HG03039 (cell line): ENCODE data around the gene PTBP1.

ENCODE experiments used
- ATAC-seq: cut with Tn5 transposase; IDR thresholded peaks from one replicate; pipeline ENCODE4 v1.9.1; 2021; ENCODE audit warnings: mild to moderate bottlenecking, moderate library complexity; ENCODE audit not compliant: unreplicated experiment

The PTBP1 gene

DNA sequence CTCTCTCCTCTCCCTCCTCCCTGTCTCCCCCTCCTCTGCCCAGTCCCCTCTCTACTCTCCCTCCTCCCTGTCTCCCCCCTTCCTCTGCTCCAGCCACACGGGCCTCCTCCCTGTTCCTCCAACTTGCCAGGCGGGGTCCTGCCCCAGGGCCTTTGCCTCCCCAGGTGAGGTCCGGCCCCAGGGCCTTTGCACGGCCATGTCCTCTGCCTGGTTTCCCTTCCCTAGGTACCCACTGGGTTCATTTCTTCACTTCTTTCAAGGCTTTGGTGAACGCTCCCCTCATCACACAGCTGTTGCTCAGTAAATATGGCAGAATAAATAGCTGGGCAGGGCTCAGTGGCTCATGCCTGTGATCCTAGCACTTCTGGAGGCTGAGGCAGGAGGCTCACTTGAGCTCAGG, 25.2 kb upstream of the PTBP1 start:
- ATAC-seq, result no peak

DNA sequence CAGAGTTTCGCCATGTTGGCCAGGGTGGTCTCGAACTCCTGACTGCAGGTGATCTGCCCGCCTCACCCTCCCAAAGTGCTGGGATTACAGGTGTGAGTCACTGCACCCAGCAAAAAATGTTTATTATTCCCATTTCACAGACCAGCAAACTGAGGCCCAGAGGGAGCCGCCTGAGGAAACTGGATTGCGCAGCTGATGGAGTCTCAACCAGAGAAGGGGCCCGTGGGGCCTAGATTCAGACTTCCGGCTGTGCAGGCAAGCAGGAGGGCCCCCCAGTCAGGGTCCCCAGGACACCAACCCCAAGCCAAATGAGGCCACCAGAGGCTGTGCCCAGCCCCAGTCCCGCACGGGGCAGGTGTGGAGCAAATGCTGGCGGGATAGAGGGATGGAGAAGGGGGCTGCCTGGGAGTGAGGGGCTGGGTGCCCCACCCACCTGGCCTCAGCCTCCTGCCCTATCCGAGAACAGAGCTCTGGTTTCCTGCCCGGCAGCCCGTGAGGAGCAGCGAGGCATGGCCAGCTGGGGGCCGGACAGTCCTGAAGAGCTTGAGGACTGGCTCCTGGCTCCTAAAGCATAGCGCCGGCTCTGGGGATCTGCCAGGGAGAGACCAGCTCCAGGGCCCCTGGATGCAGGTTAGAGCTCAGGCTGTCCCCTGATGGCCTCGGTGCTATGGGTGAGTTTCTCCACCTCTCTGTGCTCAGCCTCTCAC, 24.4 kb upstream of the PTBP1 start:
- no peak for ATAC-seq

DNA sequence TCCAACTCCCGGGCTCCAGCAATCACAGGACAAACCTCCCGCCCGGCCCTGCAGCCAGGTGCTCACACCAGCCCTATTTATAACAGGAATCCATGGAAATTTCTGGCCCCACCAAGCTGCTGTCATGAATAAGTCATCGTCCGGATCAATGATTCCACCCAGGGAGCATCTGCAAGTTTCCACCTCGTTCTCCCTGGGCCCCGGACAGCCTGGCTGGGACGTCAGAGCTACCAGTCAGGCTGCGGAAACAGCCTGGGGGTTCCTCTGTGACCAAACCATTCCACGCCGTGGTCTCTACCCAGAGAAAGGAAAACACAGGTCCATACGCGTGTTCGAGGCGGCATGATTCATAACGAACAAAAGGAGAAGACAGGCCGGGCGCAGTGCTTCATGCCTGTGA, 20.7 kb upstream of the PTBP1 start:
- no peak for ATAC-seq

DNA sequence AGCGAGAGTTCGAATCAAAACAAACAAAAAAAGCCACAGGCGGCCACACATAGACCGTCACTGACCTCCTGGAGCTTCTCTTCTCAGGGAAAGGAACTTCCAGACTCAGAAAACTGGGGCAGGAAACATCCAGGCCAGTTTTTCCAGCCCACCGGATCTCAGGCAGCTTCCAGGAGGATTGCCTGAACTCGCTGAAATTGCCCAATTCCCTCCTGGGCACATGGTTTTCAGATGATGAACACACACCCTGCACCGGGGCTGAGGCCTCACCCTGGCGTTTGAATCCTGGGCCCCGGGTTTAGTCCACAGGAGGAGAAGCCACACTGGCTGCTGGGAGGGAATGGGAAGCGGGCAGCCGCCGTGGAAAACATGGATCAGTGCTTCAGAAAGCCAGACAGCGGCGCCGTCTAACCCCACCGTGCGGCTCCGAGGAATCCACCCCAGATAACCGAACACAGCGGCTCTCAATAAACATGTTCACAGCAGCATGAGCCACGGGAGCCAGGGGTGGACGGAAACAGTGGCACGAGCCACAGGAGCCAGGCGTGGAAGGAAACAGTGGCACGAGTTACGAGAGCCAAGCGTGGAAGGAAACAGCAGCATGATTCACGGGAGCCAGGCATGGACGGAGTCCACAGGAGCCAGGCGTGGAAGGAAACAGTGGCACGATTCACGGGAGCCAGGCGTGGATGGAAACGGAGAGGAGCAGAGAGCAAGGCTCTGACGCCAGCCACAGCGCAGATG, 18.2 kb upstream of the PTBP1 start:
- ATAC-seq, result no peak

DNA sequence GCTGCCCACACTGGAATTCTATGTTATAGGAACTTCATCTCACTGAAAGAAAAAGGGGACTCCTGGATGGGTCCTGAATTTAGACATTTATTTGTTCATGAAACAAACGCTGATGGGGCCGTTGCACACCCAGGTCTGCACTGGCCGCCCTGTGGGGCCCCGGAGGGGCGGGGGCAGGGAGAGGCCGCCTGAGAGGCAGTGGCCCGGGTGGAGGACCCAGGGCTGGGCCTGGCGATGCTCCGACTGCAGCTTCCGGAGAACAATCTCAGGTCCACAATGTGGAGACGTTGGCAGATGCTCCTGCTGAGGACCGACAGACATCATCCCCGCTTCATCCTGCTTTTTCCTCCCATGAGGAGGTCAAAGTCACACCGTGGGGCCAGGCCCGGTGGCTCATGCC, 16.3 kb upstream of the PTBP1 start:
- no peak for ATAC-seq

DNA sequence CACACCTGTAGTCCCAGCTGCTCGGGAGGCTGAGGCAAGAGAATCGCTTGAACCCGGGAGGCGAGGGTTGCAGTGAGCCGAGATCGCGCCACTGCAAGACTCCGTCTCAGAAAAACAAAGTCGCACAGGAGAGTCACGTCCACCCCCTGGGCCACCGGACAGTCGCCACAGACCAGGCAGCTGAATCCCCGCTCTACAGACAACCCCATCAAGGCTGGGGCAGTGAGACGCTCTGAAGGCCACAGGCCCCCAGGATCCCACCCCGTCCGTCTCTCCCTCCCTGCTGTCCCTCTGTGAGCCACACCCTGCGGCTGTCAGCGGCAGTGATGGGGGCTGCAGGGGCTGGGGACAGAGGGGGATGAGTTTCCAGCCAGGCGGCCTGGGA, 15.5 kb upstream of the PTBP1 start:
- no peak for ATAC-seq

DNA sequence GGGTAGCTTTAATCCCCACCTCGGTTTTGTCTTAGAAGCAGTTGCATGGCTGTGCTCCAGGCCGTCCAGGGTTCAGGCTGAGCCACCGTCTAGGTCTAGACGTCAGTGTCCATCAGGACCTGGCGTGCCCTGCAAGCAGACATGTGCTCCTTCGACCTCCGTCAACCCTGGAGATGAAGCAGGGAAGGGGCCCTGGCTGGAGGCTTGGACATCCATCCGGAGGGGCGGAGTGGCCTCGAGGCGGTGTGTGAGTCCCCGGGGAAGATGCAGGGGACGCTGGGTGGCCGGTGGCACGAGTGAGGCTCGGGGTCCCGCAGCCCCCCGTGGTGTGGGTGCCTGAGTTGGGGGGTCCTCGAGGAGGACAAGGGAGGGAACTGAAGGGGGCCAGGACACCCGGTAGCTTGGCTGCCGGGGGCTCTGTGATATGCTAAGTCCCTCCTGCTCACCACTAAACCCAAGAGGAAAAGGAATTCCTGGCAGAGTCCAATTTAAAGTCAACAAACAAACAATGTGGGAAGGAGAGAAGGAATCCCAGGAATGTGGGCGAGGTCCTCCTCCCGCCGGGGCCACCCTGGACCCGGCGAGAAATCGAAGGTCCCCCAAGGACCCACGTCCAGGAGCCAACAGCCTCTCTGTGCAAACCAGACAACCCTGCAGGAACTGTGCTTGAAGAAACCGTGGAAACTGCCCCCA, 14.9 kb upstream of the PTBP1 start:
- no peak for ATAC-seq

DNA sequence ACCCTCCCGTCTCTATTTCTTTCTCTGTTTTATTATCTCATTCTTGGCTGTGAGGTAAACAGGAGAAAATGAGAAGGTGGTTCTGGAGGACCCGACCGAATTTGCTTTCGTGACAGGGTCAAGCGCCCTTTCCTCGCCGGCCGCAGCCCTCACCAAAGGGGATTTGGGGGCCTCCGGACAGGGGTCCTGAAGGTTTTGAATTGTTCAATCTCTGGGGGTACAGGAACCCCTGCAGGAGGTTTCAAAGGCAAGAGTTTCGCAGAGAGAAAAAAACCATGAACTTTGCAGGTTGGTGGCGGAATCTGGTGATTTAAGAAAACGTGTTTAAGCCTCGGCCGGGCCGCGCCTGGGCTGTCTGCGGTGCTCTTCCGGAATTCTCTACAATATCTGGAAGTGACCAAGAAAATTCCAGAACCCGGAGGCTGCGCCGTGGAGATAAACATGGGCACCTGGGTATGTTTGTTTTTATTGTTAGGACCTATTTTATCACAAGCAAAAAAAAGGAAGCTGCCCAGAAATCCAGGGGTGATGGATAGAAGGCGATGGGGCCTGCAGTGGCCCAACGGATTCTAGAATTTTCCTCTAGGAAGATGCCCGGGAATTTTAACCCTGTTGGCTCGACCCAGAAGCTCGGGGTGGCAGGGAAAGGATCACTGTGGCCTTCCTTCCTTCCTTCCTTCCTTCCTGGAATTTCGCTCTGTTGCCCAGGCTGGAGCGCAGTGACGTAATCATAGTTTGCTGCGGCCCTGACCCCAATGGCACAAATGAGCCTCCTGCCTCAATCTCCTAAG, 14.2 kb upstream of the PTBP1 start:
- no peak for ATAC-seq

DNA sequence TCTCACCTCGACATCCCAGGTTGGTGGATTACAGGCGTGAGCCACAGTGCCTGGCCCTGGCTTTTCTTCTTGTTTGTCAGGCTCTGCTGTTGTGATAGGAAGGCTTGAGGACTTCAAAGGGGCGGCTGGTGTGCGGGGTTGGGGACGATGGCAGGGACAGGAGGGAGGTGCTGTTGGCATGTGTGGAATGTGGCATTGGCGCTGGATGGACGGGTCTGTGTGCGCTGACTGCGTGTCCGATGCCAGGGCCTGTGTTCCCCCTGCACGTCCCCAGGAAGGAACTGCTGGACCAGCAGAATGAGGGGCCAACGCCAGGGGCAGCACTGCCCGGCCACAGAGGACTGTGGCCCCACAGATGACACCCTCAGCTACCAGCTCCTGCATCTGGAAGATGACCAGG, 12.7 kb upstream of the PTBP1 start:
- no peak for ATAC-seq

DNA sequence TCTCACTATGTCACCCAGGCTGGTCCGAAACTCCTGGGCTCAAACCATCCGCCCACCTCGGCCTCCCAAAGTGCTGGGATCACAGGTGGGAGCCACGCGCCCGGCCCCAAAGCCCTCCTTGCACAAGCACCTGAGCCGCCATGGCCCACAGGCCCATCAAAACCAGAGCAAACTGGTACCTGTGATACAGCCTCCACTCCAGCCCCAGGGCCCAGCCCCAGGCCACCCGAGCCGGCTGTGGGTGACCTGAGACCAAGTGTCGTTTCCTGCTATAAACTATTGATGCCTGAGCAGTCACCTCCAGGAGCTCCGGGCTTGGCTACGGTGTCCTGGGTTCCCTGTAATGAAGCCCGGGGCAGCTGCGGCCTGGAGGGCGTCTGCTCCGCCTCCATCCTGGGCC, 9.7 kb upstream of the PTBP1 start:
- ATAC-seq, result no peak

DNA sequence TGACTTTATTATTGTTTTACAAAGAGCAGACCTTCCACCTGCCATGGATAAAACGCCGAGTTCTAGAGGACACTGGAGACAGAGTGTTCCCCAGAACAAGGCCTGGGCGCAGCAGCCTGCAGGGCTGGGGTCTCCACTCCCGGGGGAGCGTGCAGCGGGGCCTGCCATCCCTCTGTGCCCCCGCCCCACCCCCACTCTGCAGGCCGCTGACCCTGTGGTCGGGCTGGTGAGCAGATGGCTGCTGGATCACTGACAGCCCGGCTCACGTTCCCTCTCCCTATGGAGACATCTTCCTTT, 8.6 kb upstream of the PTBP1 start:
- ATAC-seq, result no peak

DNA sequence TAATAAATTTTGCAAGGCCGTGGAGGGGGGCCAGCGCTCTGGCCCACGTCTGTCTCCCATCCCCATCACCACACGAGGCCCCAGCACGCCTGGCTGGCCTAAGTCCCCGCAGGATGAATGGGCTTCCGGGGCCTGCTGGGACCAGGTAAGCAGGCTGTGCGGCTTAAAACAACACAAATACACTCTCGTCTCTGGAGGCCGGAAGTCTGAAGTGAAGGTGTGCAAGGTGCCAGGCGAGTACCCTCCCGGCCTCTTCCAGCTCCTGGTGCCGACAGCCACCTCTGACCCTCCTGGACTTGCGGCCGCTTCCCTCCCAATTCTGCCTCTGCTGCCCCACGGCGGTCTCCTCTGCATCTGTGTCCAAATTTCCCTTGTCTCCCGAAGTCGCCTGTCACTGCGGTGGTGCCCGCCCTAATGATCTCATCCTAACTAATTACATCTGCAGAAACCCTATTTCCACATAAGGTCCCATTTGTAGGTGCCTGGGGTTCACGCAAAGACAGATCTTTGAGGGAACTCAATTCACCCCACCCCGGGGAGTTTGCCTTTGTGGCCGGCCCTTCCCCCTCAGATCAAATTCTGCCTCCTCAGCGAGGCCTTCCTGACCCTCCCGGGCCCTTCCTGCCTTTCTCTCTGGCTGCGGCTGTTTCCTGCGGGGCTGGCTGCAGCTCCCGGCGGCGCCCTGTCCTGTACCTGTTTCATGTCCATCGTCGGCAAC, 8.1 kb upstream of the PTBP1 start:
- no peak for ATAC-seq

DNA sequence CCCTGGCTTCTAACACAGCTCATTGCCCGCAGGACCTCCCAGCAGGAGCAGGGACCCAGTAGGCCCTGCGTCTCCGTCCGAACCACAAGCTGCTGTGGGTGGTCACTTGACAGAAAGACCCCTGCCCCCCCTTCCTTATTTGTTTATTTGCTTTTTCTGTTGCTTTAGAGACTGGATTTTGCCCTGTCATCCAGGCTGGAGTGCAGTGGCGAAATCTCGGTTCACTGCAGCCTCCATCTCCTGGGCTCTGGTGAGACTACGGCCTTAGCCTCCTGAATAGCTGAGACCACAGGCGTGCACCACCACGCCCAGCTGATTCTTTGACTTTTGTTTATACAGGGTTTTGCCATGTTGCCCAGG, 7.6 kb upstream of the PTBP1 start:
- no peak for ATAC-seq

DNA sequence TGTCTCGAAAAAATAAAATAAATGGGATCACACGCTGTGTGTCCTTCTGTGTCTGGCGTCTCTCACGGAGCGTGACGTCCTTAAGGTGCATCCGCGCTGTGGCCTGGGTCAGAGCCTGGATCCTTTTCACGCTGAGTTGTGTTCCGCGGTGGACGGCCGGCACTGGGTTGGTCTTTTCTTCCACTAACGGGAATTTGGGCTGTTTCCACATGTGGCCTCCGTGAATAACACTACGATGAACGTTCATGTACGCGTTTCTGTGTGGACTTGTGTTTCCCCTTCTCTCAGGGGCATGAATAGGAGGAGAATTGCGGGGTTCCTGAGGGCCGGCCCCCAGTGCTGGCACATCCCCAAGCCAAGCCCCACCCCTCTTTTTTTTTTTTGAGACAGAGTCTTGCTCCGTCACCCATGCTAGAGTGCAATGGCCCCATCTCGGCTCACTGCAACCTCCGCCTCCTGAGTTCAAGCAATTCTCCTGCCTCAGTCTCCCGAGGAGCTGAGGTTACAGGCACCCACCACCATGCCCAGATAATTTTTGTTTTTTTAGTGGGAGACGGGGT, 6.2 kb upstream of the PTBP1 start:
- no peak for ATAC-seq

DNA sequence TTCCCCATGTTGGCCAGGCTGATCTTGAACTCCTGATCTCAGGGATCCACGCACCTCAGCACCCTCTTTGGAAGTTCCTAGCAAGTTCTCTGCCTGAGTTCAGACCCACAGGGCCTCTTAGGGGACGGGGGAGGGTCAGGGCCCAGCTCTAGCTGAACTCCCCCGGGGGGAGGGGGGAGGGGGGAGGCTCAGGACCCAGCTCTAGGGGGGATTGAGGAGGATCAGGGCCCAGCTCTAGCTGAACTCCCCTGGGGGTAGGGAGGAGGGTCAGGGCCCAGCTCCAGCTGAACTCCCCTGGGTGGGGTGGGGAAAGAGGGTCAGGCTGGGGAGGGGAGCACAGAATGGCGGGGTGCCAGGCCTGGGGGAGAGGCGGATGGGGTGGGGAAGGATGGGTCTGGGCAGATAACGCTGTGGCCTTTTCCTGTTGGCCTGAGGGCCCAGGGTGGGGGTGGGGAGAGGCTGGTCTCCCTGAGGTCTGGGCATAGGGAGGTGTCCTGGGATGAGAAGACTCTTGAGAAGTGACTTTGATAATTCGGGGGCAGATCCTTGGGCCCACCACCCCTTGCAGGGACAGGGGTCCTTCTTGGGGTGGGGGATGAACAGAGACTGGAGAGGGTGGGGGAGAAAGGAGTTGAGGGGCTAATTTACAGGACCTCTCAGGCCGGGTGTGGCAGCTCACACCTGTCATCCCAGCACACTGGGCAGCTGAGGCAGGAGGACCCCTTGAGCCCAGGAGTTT, 5.5 kb upstream of the PTBP1 start:
- no peak for ATAC-seq

DNA sequence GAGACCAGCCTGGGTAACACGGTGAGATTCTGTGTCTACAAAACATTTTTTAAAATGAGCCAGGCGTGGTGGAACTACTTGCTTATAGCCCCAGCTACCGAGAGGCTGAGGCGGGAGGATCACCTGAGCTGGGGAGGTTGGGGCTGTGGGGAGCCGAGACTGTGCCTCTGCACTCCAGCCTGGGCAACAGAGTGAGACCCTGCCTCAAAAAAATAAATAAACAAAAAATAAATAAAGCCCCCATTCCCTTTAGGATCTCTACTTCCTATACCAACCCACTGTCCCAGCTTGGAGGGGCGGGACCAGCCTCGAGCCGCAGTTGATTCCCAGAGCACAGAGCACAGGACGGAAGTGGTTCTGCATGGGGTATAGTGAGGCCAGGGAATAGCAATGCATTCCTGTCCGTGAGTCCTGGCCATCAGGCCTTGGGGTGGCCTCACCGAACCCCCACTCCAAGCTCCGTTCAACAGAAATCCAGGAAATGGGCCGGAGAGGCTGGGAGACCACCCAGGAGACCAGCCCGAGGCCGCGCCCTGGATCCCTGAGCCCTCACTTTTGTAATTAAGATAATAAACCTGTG, 4.9 kb upstream of the PTBP1 start:
- ATAC-seq, result no peak

DNA sequence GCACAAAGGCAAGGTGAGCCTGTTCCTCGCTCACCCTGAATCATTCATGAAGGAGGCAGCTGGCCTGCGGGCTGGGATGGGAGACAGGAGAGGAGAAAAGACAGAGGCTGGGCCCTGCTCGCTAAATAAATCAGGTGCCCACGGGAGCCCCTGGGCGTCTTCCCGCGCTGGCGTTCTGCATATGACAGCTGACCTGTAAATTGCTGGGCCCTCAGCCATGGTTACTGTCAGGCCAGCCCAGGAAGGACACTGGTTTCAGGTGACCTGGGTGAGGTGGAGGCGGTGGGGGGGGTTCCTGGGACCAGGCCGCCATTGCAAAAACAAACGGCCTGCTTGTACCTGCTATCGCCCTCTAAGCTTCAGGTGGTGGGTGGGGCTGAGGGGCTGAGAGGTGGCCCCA, 3.4 kb upstream of the PTBP1 start:
- no peak for ATAC-seq

DNA sequence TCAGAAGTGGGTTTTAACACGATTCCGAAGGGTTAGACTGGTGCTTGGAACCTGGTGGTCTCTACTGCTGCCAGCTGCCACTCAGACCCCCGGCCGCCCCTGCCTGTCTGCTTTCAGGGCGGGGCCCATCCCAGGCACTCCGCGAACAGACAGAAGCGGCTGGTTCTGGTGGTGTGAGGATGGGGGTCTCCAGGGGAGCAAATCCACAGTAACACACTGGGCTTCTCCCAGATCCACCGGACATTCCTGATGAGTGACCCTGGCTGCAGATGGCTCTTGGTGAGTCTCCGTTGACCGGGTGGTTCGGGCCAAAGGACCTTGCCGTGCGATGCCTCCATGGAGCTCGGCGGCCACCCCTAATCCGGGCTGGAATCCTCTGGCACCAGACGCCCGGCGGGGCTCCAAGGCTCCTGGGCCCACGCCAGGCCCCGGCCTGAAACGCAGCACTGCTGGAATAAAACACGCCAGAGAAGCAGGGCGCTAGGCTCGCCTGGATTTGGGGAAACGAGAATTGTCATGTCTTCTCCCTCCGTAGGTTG, 2.1 kb upstream of the PTBP1 start:
- no peak for ATAC-seq
